Esophagus muscularis mucosa (tissue), 4 donors: Measurements from ENCODE around the gene ZNF503. TPM values are rescaled to one million over a fixed set of nuclear protein-coding genes. Genes with fewer than 3 reads are reported as not detected.

ENCODE experiments used
- DNase-seq: peaks from one replicate; pipeline ENCODE4 v3.0.0-alpha.2; 2017; ENCODE audit errors: extremely low spot score
- H3K27ac ChIP-seq, 4 donors: fragments of 200-600 bp; sonication (generic); replicated peaks in 1 of 4; 1 replicate in 3 of 4; 2 replicates in 1 of 4; pipeline ENCODE4 v1.5.1; 2016 to 2019; ENCODE audit warnings: mild to moderate bottlenecking in 1 of 4
- H3K27me3 ChIP-seq, 4 donors: fragments of 200-600 bp; sonication (generic); one replicate each; pipeline versions ENCODE4 v1.5.1 to v1.6.0; 2016 to 2019
- H3K36me3 ChIP-seq, 4 donors: fragments of 200-600 bp; sonication (generic); one replicate each; pipeline ENCODE4 v1.5.1; 2016 to 2019
- H3K4me1 ChIP-seq, 4 donors: fragments of 200-600 bp; sonication (generic); one replicate each; pipeline ENCODE4 v1.5.1; 2016 to 2019
- H3K4me3 ChIP-seq, 4 donors: fragments of 200-600 bp; sonication (generic); 1 replicate in 2 of 4; 2 replicates in 2 of 4; pipeline ENCODE4 v1.5.1; 2016 to 2019; ENCODE audit warnings: mild to moderate bottlenecking in 4 of 4, moderate library complexity in 1 of 4
- H3K9me3 ChIP-seq, 4 donors: fragments of 200-600 bp; sonication (generic); 1 replicate in 3 of 4; 2 replicates in 1 of 4; pipeline ENCODE4 v1.5.1; 2016 to 2019
- CTCF ChIP-seq, 3 experiments: fragments of 200-600 bp in 2 of 3; fragments of 450-650 bp in 1 of 3; sonication (generic) in 2 of 3; IDR thresholded peaks; one replicate each; pipeline ENCODE4 v1.5.1; 2017 to 2019; ENCODE audit warnings: antibody characterized with exemption in 3 of 3, mild to moderate bottlenecking in 2 of 3, moderate library complexity in 1 of 3
- EP300 ChIP-seq: sonication (generic); formaldehyde crosslinking; IDR thresholded peaks from one replicate; pipeline ENCODE4 v1.6.1; 2017; ENCODE audit warnings: antibody characterized with exemption
- POLR2A ChIP-seq: fragments of 450-650 bp; IDR thresholded peaks from one replicate; pipeline ENCODE4 v1.6.1; 2017; ENCODE audit warnings: antibody characterized with exemption, moderate library complexity, mild to moderate bottlenecking, low read depth
- POLR2AphosphoS5 ChIP-seq, 2 donors: sonication (generic); formaldehyde crosslinking; IDR thresholded peaks; one replicate each; pipeline ENCODE4 v1.6.1; 2017; ENCODE audit warnings: antibody characterized with exemption in 2 of 2
- WGBS: methylation state at CpG from one replicate; pipeline ENCODE4 v1.1.5; 2018; 5-methylcytosine and 5-hydroxymethylcytosine counted together
- intact Hi-C: fragments of 100-400 bp; cut with DNase I; formaldehyde crosslinking; loops from one replicate; pipeline ENCODE4 v1.15.1; 2023
- total RNA-seq, 4 donors: library from RNA; depleted of rRNA; stranded (reverse); fragments of >200 nt; gene quantifications; one replicate each; pipeline versions ENCODE4 v1.1.0 to v1.2.1, GENCODE V29; 2016

The ZNF503 gene
- total RNA-seq, 4 donors from 2014 or later: 21.2 to 101 (median 65.1) TPM

GRCh38 chr10:75357500-75357899 lies 44.1 kb downstream of the ZNF503 start:
- H3K9me3 ChIP-seq: peaks cover 0 to 9% (median 3%) of the 10 kb centered on the region in 4 donors
- 95% methylated on average over 4 of the region's 4 CpGs for WGBS
- H3K27ac ChIP-seq: no peak overlapping the region
- H3K27me3 ChIP-seq: no peaks in the 10 kb centered on the region
- TF ChIP-seq POLR2A (no peak), POLR2AphosphoS5 (IDR thresholded peaks at IDR 0.05) (no peak), EP300 (no peak), CTCF (IDR thresholded peaks at IDR 0.05) (no peak)
- intact Hi-C loops: no loop called here
- H3K4me1 ChIP-seq: peaks cover 0 to 13% (median 4%) of the 10 kb centered on the region in 4 donors
- DNase-seq: no peak
- no peak overlapping the region for H3K4me3 ChIP-seq
- H3K36me3 ChIP-seq: no peaks in the 10 kb centered on the region

- no peak overlapping the region for H3K27ac ChIP-seq
- no peak for DNase-seq
- no peaks in the 10 kb centered on the region for H3K27me3 ChIP-seq
- peaks cover 0 to 9% (median 3%) of the 10 kb centered on the region in 4 donors for H3K9me3 ChIP-seq
- H3K4me3 ChIP-seq: no peak overlapping the region
- WGBS: 73% methylated on average over 6 of the region's 6 CpGs
- peaks cover 0 to 13% (median 4%) of the 10 kb centered on the region in 4 donors for H3K4me1 ChIP-seq
- intact Hi-C loops: no loop called here
- TF ChIP-seq POLR2A (no peak), POLR2AphosphoS5 (IDR thresholded peaks at IDR 0.05) (no peak), EP300 (no peak)
- H3K36me3 ChIP-seq: no peaks in the 10 kb centered on the region
Measured at GRCh38 chr10:75356484-75356883, 45.1 kb downstream of the ZNF503 start.

- DNase-seq: no peak
- WGBS: 85% methylated on average over 1 of the region's 1 CpG
- peaks cover 0 to 13% (median 4%) of the 10 kb centered on the region in 4 donors for H3K4me1 ChIP-seq
- H3K27ac ChIP-seq: no peak overlapping the region
- H3K9me3 ChIP-seq: peaks cover 0 to 9% (median 3%) of the 10 kb centered on the region in 4 donors
- H3K4me3 ChIP-seq: no peak overlapping the region
- TF ChIP-seq EP300 (no peak), POLR2A (no peak)
- no peaks in the 10 kb centered on the region for H3K36me3 ChIP-seq
- intact Hi-C loops: no loop called here
- H3K27me3 ChIP-seq: no peaks in the 10 kb centered on the region
Measured at GRCh38 chr10:75355706-75356105, 45.9 kb downstream of the ZNF503 start.

- WGBS: 76% methylated on average over 7 of the region's 7 CpGs
- H3K27ac ChIP-seq: no peak overlapping the region
- no peaks in the 10 kb centered on the region for H3K4me1 ChIP-seq
- DNase-seq: no peak
- peaks cover 0 to 9% (median 3%) of the 10 kb centered on the region in 4 donors for H3K9me3 ChIP-seq
- H3K36me3 ChIP-seq: no peaks in the 10 kb centered on the region
- no peak overlapping the region for H3K4me3 ChIP-seq
- intact Hi-C loops: no loop called here
- H3K27me3 ChIP-seq: no peaks in the 10 kb centered on the region
- TF ChIP-seq EP300 (no peak), CTCF (IDR thresholded peaks at IDR 0.05) (no peak), POLR2AphosphoS5 (IDR thresholded peaks at IDR 0.05) (no peak), POLR2A (no peak)
Measured at GRCh38 chr10:75353183-75353582, 48.4 kb downstream of the ZNF503 start.

GRCh38 chr10:75352650-75353049 lies 48.9 kb downstream of the ZNF503 start:
- Histone ChIP-seq H3K4me3 (no peak overlapping the region), H3K36me3 (no peaks in the 10 kb centered on the region), H3K9me3 (peaks cover 0 to 9% (median 3%) of the 10 kb centered on the region in 4 donors), H3K27me3 (no peaks in the 10 kb centered on the region), H3K27ac (no peak overlapping the region), H3K4me1 (no peaks in the 10 kb centered on the region)
- no peak for DNase-seq
- intact Hi-C loops: no loop called here
- TF ChIP-seq CTCF (IDR thresholded peaks at IDR 0.05): no peak
- no peak for TF ChIP-seq POLR2AphosphoS5 (IDR thresholded peaks at IDR 0.05)
- no peak for TF ChIP-seq POLR2A
- no peak for TF ChIP-seq EP300
- 88% methylated on average over 5 of the region's 5 CpGs for WGBS

GRCh38 chr10:75351637-75352036 lies 49.9 kb downstream of the ZNF503 start:
- DNase-seq: no peak

More at GRCh38 chr10:75351637-75352036, 49.9 kb downstream of the ZNF503 start:
- WGBS: 95% methylated on average over 3 of the region's 3 CpGs
- Histone ChIP-seq H3K27ac (no peak overlapping the region), H3K4me3 (no peak overlapping the region), H3K36me3 (no peaks in the 10 kb centered on the region), H3K27me3 (no peaks in the 10 kb centered on the region), H3K9me3 (peaks cover 0 to 9% (median 3%) of the 10 kb centered on the region in 4 donors), H3K4me1 (no peaks in the 10 kb centered on the region)
- intact Hi-C loops: no loop called here
- no peak for TF ChIP-seq CTCF (IDR thresholded peaks at IDR 0.05)
- TF ChIP-seq POLR2AphosphoS5 (IDR thresholded peaks at IDR 0.05): no peak
- TF ChIP-seq EP300: no peak
- no peak for TF ChIP-seq POLR2A
